ENCODE data around the gene PDLIM7.

PDLIM7 gene

GRCh38 chr5:177440990-177441780, 56.2 kb downstream of the PDLIM7 start:
- no peak for DNase-seq

GRCh38 chr5:177440211-177440989, 57.0 kb downstream of the PDLIM7 start:
- DNase-seq = no peak

DNA sequence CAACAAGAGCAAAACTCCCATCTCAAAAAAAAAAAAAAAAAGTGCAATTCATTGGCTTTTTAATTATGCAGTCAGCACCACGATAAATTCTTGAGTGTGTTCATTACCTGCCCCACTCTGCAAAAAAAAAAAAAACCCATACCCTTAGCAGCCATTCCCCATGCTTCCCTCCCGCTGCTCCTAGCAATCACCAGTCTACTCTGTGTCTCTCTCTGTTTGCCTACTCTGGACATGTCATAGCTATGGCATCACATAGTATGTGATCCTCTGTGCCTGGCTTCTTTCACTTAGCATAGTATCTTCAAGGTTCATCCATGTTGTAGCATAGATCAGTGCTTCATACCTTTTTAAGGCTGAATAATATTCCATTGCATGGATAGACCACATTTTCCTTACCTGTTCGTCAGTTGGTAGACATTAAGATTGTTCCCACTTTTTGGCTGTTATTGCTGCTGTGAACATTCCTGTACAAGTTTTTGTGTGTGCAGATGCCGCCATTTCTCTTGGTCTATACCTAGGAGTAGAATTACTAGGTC, 57.8 kb downstream of the PDLIM7 start:
- DNase-seq = no peak

DNA sequence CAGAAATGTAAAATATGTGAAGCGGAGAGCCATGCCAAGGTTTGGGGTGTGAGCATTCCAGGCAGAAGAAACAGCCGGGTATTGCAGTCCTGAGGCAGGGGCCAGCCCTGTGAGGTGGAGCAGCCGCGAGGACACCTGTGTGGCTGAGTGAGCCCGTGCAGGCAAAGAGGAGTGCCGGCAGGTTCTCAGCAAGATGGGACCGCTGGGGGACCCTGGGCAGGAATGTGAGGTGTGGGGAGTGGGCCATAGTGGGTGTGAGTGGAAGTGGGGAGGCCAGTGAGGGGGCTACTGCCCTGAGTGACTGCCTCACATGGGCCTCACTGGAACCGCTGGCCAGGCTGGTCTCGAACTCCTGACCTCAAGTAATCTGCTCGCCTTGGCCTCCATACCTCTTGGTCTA, 58.9 kb downstream of the PDLIM7 start:
- DNase-seq = no peak

DNA sequence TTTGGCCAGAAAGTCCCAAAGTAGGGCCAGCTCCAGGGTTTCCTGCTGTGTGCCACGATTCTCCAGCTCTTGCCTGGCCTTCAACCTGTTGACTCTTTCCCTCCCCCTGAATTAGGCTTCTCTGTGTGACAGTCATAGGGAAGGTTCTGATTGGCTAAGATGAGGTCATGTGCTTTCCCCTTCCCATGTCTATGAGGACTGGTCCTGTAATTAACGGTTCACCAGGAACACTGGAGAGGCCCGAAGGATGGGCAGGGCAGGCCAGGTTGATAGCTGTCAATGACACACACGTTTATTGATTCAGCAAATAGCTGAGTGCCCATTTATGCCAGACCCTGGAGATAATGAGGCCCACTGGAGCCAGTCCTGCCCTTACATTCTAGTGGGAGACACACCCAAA, 59.8 kb downstream of the PDLIM7 start:
- DNase-seq = no peak

- DNase-seq = no peak
These were observed 61.4 kb downstream of the PDLIM7 start for GRCh38 chr5:177435847-177436536.

DNA sequence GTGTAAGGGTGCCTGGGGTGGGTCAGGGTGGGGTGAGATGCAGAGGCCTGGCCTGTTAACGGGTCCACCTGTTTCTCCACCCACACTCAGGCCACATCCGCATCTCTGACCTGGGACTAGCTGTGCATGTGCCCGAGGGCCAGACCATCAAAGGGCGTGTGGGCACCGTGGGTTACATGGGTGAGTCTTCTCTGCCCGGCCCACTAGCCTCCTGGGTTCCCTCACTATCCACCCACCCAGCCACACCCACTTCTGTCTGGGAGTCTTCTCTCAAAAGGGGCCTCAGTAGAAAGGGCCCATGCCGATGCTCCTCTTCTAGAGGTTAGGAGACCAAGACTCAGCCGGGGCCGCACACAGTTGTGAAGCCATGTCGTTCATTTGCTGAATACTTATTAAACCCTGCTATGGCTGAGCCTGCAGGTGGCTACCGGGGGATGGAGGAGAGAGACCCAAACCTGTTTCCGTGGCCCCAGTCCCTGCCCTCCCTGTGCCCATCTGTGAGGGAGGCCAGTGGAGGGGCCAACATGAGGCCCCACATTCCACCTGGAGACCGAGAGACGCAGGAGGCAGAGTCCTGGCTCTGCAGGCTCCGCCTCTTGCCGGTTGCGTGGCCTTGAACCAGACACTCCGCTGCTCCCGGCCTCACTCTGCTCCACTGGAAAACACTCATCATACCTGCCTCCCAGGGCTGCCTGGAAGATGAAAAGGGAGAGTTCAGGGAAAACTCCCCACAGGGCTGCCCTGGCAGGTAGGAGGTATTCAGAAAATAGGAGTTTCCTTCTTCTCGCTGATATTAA, 62.3 kb downstream of the PDLIM7 start:
- no peak for DNase-seq

DNA sequence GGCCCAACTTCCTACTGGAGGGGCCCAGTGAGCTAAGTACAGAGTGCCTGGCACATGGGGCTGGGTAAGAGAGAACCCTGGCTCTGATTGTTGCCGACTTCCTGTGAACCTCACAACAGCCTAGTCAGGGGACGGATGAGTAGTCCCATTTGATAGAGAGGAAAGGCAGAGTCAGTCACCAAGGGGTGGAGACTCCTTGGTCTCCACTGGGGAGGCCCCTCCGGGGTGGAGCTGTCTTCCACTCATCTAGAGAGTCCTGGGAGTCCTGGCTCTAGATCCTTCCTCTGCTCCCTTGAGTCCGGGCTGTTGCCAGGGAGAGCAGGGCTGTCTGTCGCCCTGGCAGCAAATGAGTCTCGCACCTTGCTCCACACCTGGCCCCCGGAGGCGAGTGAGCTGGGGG, 63.0 kb downstream of the PDLIM7 start:
- no peak for DNase-seq

DNA sequence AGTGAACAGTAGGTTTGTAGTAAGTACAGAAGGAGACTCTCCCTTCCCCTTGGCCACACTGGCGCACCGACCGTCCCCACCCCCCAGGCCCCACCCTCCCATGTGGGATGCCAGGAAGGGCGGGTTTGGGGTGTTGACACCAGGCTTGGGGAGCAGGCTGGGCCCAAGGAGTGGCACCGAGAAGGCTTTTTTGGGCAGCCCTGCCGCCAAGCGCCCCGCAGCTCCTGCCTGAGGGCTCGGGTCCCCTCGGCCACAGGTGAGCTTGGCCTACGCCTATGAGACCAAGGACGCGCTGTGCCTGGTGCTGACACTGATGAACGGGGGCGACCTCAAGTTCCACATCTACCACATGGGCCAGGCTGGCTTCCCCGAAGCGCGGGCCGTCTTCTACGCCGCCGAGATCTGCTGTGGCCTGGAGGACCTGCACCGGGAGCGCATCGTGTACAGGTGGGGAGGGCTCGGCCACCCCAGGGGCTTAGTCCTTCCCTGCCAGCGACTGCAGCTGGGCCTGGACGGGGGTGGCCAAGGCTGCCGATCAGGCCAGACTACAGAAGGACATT, 63.7 kb downstream of the PDLIM7 start:
- no peak for DNase-seq
